Uterus (tissue), 2 donors: ENCODE measurements around the gene DIO3.

ENCODE experiments used
- CTCF ChIP-seq, 4 experiments: fragments of 200-600 bp in 2 of 4; fragments of 450-650 bp in 2 of 4; sonication (generic) in 2 of 4; IDR thresholded peaks; one replicate each; pipeline ENCODE4 v1.5.1; 2016 to 2019; ENCODE audit warnings: antibody characterized with exemption in 4 of 4, mild to moderate bottlenecking in 2 of 4, moderate library complexity in 1 of 4
- POLR2A ChIP-seq, 2 donors: fragments of 450-650 bp; IDR thresholded peaks; one replicate each; pipeline ENCODE4 v1.6.1; 2016; ENCODE audit warnings: antibody characterized with exemption in 2 of 2, mild to moderate bottlenecking in 1 of 2, moderate library complexity in 1 of 2

GRCh38 chr14:101577221-101577909 is 16.1 kb downstream of the DIO3 start:
- TF ChIP-seq CTCF (IDR thresholded peaks at IDR 0.05) (no peak), POLR2A (IDR thresholded peaks at IDR 0.05) (no peak)
